ENCODE measurements around the gene KLK10.

The KLK10 gene

GRCh38 chr19:50964266-50964665, 55.2 kb downstream of the KLK10 start:
- no peak for TF ChIP-seq CTCF (IDR thresholded peaks at IDR 0.05; ENCODE audit: low read depth, low read length, missing control alignments)
- DNase-seq (ENCODE audit: extremely low read depth, low read depth): no peak
- no peak overlapping the region for H3K4me3 ChIP-seq (replicated peaks; ENCODE audit: low read depth, low read length)

GRCh38 chr19:50963381-50963780, 56.1 kb downstream of the KLK10 start:
- no peak for DNase-seq (ENCODE audit: extremely low read depth, low read depth)
- TF ChIP-seq CTCF (IDR thresholded peaks at IDR 0.05; ENCODE audit: low read depth, low read length, missing control alignments): no peak
- no peak overlapping the region for H3K4me3 ChIP-seq (replicated peaks; ENCODE audit: low read depth, low read length)

All from HFF-Myc (cell line).